A549 (cell line): ENCODE measurements around the gene FRYL.

Source experiments
- CTCF ChIP-seq: fragments of >200 bp; sonication (Bioruptor Twin); formaldehyde crosslinking; IDR thresholded peaks from 3 replicates; pipeline ENCODE4 v1.5.1; 2016
- EP300 ChIP-seq, 2 experiments: fragments of >200 bp; sonication (Bioruptor Twin); formaldehyde crosslinking; IDR thresholded peaks; 2 replicates in 1 of 2; 3 replicates in 1 of 2; pipeline ENCODE4 v1.6.1; 2016 to 2017
- RAD21 ChIP-seq, 2 experiments: fragments of >200 bp in 1 of 2; sonication (Bioruptor Twin) in 1 of 2; formaldehyde crosslinking in 1 of 2; IDR thresholded peaks in 1 of 2; conservative IDR thresholded peaks in 1 of 2; 2 replicates in 1 of 2; 3 replicates in 1 of 2; pipeline ENCODE4 v1.6.1; 2012 to 2018; ENCODE audit warnings: inconsistent platforms in 1 of 2
- TFCP2L1 ChIP-seq: fragments of 250-450 bp; sonication (Bioruptor Pico); IDR thresholded peaks from 2 replicates; pipeline ENCODE4 v1.5.0; 2021; ENCODE audit warnings: mild to moderate bottlenecking

- TF ChIP-seq EP300 (IDR thresholded peaks at IDR 0.05): no peak
- TF ChIP-seq RAD21 (conservative IDR thresholded peaks at IDR 0.05 in 1 of 2, IDR thresholded peaks at IDR 0.05 in 1 of 2): no peak
- no peak for TF ChIP-seq CTCF
- no peak for TF ChIP-seq TFCP2L1
Measured at GRCh38 chr4:48489683-48490011, 290.4 kb downstream of the FRYL start.
